HG02938 (cell line): ENCODE results near the gene EPHB1.

Experiments used
- ATAC-seq: cut with Tn5 transposase; IDR thresholded peaks from one replicate; pipeline ENCODE4 v1.9.1; 2021; ENCODE audit warnings: mild to moderate bottlenecking, moderate library complexity; ENCODE audit not compliant: unreplicated experiment

Gene EPHB1

DNA sequence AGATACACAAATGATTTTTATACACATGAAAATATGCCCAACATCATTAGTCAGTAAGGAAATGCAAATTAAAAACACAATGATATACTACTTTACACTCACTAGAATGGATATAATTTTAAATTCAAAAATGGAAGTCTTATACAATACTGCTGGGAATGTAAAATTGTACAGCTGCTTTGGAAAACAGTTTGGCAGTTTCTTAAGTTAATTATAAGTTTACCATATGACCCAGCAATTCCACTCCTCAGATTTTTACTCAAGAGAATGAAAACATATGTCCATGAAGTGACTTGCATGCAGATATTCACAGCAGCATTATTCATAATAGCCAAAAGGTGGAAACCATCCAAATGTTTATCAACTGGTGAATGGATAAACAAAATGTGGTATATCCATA lies 281.3 kb downstream of the EPHB1 start:
- no peak for ATAC-seq

GRCh38 chr3:135077186-135077585 lies 282.1 kb downstream of the EPHB1 start:
- no peak for ATAC-seq

- ATAC-seq, result no peak
Measured at GRCh38 chr3:135078283-135078682, 283.2 kb downstream of the EPHB1 start.

DNA sequence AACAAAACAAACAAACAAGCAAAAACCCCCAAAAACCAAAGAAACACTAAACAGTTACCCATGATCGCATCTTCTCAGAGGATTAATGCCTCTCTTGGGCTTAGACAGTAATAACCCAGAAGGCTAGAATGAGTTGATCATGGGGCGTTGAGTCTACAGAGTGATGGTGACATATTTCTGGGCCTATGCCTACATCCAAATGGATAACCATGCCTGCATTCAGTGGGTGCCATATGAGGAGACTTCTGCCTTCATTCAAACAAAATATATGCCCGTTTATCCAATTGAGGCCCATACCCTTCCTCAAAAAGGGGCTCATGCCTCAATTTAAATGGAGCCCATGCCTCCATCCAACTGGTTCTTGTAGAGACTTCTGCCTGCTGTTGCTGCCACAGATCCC lies 284.0 kb downstream of the EPHB1 start:
- no peak for ATAC-seq

DNA sequence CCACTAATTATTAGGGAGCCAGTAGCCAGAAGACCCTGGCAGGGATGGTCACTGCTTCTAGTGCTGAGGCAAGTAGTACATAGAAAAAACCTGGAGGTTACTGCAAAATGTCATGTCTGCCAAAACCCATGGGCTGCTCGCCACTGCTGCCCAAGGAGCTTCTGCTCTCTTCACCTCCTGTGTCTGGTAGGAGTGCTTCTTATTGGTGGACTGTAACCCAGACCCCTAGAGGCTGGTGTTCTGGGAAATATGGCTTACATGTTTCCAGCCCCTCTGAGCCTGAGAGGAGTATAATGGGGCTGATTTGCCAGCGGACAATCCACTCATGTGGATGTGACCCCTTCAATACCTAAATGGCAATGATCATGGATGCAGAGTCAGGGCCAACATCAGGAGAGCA lies 286.4 kb downstream of the EPHB1 start:
- ATAC-seq, result no peak

GRCh38 chr3:135081856-135082434 lies 286.9 kb downstream of the EPHB1 start:
- no peak for ATAC-seq

DNA sequence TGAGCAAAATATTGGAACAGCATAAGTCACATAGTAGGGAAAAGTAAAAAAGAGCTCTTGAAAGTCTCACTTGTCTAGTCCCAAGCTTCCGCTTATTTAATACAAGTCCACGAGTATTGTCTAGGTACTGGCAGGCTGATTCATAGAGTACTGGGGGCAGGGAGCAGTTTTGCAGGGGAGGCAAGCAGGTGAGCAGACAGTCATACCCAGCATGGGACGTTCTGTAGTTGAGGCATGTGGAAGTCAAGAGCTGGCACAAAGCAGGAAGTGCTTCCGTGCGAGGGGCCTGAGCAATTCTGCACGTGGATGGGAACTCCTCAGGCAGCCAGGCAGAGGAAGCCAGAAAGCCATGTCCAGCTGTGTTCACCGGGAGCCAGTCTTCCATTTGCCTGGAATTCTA lies 287.6 kb downstream of the EPHB1 start:
- ATAC-seq, result no peak

GRCh38 chr3:135083179-135083578 lies 288.1 kb downstream of the EPHB1 start:
- no peak for ATAC-seq

DNA sequence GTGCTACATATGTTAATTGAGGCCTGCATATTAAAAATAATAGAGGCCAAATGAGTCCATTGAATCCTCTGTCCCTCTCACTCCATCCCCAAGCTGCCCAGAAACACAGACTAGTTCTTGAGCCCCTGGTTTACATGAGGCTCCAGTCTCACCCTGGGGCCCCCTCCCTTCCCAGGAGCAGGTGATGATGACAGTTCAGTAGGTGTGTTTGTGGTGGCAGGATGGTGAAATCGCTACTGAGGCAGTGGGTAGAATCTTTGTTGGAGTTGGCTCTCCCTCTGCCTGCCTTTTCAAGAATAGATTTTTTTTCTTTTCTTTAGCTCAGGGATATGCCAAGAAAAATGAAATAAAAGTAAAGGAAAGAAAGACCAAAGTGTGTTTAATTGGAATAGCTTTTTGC lies 288.7 kb downstream of the EPHB1 start:
- no peak for ATAC-seq

DNA sequence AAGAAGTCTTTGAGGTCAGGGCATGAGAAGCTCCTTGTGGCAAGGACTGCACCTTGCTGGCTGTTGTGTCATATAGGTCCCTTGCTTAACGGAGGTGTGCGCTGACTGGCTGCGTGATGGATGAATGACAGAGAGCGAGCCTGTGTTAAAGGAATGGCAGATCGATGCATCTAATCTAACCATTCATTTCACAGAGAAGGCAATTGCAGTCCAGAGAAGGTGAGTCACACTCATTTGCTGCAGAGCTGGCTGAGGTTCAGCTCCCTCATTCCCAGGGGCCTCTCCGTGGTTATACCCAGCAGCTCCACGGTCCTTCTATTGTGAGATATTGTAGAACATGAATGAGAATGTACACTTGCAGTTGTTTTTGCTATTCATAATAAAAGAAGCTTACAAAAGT lies 289.3 kb downstream of the EPHB1 start:
- ATAC-seq, result no peak

- no peak for ATAC-seq
Measured at GRCh38 chr3:135084976-135085375, 289.9 kb downstream of the EPHB1 start.

- ATAC-seq, result no peak
Measured at GRCh38 chr3:135085652-135086436, 290.8 kb downstream of the EPHB1 start.

DNA sequence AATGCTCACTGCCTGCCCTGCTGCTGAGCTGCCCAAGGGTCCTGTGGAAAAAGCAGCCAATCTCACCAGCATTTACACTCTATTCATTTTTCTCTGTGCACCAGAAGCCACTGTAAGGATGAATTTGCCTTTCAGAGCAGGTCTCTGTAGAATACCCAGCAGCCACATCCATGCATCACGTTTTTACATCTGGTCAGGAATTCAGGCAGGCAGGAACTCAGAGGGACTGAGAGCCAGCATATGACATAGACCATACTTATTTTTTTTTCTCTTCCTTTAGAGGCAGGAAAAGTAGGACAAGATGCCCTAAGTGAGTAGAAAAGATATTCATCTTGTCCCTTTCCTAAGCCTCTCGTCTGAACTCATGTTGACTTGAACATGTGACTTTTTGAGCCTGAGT lies 292.7 kb downstream of the EPHB1 start:
- ATAC-seq, result no peak

DNA sequence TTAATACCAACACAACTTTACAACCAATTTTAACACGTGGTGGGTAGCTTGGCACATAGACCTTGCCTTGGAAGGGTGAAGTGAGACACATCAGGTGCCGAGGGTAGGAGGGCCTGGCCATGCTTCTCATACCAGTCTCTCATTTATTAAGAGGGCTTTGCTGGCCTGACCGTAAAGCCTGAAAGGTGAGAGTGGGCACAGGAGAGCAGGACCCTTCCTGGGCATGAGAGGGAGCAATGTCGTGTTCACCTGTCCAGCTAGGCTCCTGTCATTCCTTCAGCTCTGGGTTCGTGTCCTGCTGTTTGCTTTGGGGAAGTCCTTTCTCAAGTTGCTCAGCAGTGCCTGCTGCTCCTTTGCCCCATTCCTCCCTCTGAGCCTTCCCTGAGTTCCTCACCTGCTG lies 294.4 kb downstream of the EPHB1 start:
- ATAC-seq, result no peak

DNA sequence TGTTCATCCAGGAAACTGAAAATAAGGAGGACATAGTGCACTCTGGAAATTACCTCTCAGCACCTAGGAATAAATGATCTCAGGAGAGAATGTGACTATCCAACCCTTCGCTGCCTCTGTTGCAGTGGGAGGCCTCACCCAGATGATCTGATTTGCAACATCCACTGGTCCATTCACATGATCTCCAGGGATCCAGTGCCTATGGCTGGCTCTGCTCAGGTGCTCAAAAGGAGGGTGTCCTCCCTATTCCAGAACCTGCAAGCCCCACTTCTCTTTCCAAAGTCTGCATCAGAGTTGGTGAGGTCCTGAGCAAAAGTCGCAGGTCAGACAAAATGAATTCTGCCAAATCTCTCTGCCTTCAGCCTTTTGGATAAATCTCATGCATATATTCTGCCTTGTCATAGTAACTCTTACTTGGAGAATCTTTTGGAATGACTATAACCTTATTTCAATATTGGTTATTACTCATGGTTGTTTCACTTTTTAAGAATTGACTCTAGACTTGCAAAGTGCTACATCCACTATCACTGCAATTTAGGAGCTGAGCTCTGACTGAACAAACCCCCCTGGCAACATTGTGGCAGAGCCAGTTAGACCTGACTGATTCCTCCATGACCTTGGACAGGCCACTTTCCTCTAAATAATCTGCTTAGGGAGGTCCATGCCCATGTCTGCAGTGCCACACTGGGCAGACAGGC lies 295.1 kb downstream of the EPHB1 start:
- no peak for ATAC-seq

DNA sequence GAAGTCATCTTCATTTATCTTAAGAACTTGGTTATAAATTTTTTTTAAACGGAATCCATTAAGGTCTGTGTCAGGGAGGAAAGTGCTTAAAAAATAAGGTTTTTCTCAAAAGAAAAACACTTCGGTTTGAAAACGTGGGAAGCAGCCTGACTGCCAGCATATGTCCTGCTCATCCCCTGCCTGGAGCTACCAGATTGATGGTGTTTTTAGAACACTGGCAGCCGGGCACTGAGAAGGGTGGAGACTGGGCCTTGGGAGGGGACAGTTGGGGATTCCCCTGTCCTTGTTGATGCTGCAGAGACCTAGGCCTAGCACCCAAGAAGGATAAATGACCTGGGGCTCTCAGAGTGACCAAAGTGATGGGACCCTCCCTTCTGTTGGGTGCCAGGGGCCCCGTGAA lies 296.9 kb downstream of the EPHB1 start:
- ATAC-seq, result no peak

DNA sequence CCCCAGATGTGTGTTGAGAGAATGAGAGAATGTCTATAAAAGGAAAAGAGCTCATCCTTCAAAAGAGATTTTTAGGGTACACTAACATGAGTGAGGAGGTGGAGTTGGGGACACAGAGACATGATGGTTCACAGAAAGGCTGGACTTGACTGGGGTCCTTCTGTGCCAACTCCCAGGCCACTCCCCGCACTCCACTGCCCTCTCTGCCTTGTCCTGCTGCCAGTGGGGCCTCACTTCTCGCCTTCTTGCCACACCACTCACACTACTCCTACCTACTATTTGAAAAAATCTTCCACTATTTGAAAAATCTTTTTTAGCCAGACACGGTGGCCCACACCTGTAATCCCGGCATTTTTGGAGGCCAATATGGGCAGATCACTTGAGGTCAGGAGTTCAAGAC lies 298.1 kb downstream of the EPHB1 start:
- no peak for ATAC-seq

DNA sequence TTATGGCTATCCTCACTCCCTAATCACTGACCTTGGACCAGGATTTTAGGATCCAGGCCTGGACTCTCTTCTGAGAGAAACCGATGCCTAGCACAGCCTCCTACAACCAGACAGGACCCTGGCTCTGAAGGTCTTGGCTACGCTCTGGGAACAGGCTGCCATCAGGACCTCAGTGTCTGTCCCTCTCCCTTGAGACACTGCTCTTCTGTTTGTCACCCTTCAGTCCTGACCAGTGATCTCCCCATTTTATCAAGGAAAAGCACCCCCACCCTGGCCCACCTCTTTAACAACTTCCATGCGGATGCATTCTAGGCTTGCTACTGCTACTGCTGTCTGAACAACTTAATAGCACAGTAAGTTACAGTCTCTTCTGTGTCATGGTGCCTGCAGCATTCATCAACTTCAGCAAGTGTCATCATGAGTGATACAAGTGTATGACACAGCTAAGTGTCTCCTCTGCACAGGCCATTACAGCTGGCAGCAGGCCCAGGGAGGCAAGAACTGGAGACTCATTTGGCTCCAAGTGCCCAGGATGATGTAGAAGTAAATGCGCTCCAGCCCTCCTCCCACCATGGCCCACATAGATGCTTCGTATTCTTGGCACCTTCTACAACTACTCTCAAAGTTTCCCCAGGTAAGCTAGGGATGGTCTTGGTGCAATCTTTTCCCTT lies 302.4 kb downstream of the EPHB1 start:
- ATAC-seq, result no peak

DNA sequence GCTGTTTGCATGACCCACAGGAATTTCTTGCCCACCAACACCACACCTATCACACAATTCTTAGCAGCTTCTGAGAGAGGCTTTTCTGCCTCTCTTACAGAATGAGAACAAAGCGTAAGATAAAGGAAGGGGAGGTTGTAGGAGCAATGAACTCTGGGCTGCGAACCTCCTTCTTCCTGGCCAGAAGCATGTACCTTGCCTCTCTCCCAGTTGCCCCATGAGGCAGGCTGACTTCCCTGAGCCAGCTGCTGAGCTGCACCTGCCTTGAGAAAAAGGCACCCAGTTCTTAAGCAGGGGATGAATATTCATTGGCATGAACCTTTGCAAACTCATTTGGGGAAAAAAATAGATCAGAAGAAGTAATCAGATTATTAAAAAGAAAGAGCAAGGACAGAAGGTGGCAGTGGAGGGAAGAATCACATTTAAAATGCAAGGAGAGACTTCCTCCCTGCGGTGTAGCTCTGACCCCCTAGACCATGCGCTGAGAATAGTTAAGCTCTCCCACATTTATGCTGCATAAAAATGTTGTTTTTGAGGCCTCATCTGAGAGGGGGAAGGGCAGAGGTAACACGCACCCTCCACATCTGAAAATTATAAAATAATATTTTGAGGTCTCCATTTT lies 304.8 kb downstream of the EPHB1 start:
- ATAC-seq, result no peak

GRCh38 chr3:135100366-135100765 lies 305.3 kb downstream of the EPHB1 start:
- no peak for ATAC-seq

DNA sequence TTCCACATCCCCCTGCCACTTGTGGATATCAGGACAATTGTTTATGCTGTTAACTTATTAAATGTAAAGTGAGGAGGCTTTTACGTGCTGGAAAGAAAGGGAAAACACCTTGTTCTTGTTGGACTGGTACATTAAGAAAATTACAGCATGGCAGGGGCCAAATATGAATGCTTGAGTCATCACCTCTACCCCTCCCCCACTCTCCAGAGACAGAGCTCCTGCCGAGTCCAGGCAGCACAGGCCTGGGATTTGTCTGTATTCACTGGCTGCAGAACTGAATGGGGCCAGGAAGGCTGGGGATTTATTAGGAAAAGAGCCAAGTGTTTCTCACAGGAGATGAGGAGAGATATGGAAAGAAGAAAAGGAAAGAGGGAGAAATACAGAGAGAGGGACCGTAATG lies 308.9 kb downstream of the EPHB1 start:
- ATAC-seq, result no peak
